ENCODE measurements around the gene LRFN4.

- TF ChIP-seq RAD21 (CRISPR knock-in tag; IDR thresholded peaks at IDR 0.05) (no peak), ZNF230 (CRISPR knock-in tag; IDR thresholded peaks at IDR 0.05) (no peak), ZFP82 (CRISPR knock-in tag; IDR thresholded peaks at IDR 0.05; ENCODE audit: borderline replicate concordance) (no peak), ZBTB21 (CRISPR knock-in tag; IDR thresholded peaks at IDR 0.05) (no peak), NFIC (IDR thresholded peaks at IDR 0.05; ENCODE audit: low read length) (no peak), ZNF772 (CRISPR knock-in tag; IDR thresholded peaks at IDR 0.05) (no peak), NR3C1 (CRISPR knock-in tag; IDR thresholded peaks at IDR 0.05) (no peak), ZNF382 (CRISPR knock-in tag; IDR thresholded peaks at IDR 0.05; ENCODE audit: borderline replicate concordance) (no peak), PHF8 (CRISPR knock-in tag; IDR thresholded peaks at IDR 0.05) (no peak), RFX5 (IDR thresholded peaks at IDR 0.05; ENCODE audit: low read depth, low read length) (no peak), EZH2 (conservative IDR thresholded peaks at IDR 0.05; ENCODE audit: low read depth, low read length) (no peak)
- TF ChIP-seq, protein P1, sequence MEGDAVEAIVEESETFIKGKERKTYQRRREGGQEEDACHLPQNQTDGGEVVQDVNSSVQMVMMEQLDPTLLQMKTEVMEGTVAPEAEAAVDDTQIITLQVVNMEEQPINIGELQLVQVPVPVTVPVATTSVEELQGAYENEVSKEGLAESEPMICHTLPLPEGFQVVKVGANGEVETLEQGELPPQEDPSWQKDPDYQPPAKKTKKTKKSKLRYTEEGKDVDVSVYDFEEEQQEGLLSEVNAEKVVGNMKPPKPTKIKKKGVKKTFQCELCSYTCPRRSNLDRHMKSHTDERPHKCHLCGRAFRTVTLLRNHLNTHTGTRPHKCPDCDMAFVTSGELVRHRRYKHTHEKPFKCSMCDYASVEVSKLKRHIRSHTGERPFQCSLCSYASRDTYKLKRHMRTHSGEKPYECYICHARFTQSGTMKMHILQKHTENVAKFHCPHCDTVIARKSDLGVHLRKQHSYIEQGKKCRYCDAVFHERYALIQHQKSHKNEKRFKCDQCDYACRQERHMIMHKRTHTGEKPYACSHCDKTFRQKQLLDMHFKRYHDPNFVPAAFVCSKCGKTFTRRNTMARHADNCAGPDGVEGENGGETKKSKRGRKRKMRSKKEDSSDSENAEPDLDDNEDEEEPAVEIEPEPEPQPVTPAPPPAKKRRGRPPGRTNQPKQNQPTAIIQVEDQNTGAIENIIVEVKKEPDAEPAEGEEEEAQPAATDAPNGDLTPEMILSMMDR (CRISPR knock-in tag; IDR thresholded peaks at IDR 0.05), result no peak
- TF ChIP-seq, protein P2, sequence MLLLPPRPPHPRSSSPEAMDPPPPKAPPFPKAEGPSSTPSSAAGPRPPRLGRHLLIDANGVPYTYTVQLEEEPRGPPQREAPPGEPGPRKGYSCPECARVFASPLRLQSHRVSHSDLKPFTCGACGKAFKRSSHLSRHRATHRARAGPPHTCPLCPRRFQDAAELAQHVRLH (CRISPR knock-in tag; IDR thresholded peaks at IDR 0.05; ENCODE audit: borderline replicate concordance, low read depth), result no peak
Observed at GRCh38 chr11:66866511-66866986, 9.7 kb downstream of the LRFN4 start.
